GM19372 (cell line): ENCODE results near the gene PLCB2.

Source experiments
- ATAC-seq: cut with Tn5 transposase; IDR thresholded peaks from one replicate; pipeline ENCODE4 v1.9.1; 2021; ENCODE audit warnings: mild to moderate bottlenecking, low read depth, moderate library complexity; ENCODE audit not compliant: unreplicated experiment

PLCB2 gene

DNA sequence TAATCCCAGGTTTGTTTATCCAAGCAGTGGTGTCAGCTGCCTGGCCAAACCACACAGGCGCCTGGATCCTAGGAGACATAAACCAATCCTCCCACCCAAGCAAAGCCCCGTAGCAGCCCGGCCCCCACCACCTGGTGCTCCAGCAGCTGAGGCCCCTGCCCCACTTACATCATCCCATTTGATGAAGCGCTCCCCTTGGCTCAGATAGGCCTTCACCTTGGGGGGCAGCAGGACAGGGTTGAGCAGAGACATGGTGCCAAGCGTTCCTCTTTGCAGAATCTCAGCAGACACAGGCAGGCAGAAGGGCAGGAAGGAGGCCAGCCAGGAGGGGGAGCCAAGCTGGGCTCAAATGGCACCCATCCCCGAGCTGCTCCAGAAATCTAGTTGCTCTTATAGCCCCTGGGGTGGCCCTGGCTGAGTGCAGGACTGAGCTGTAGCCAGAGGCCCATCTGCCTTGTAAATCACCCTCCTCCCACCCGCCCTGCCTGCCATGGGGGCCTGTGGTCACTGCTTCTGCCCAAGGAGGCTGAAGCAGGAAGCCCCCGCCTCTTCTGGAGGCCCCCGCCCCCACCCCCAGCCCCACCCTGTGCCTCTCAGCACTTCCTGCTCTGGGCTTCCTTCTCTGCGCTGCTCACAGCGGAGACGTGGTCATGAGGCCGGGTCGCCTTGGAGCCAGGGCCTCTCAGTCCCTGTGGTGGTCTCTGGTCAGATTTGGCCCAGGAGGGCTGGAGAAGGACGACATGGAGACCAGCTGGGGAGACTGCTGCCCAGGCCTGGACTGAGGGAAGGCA, at the start of gene PLCB2:
Gene PLCB2 (minus strand): TSS at position 515 of the 791 bp plus-strand sequence. CDS start 263 bp downstream, at position 252.
- ATAC-seq: peak; percentile 58

DNA sequence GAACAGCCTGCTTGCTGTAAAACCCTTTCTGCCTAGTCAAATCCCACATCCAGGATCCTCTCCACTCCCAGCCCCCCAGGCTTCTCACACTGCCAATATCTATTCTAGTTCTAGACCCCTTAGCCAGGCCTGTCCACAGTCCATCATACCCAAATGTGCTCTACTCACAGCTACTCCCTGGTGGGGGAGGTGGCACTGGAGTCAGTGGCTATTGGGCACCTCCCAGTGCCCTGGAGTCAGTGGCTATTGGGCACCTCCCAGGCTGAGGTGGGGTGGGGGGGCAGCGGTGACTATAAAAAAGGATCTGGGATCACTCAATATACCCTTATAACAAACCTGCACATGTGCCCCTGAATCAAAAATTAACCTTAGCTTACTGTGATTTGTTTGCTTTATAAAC, 49.5 kb upstream of the PLCB2 start:
- no peak for ATAC-seq

DNA sequence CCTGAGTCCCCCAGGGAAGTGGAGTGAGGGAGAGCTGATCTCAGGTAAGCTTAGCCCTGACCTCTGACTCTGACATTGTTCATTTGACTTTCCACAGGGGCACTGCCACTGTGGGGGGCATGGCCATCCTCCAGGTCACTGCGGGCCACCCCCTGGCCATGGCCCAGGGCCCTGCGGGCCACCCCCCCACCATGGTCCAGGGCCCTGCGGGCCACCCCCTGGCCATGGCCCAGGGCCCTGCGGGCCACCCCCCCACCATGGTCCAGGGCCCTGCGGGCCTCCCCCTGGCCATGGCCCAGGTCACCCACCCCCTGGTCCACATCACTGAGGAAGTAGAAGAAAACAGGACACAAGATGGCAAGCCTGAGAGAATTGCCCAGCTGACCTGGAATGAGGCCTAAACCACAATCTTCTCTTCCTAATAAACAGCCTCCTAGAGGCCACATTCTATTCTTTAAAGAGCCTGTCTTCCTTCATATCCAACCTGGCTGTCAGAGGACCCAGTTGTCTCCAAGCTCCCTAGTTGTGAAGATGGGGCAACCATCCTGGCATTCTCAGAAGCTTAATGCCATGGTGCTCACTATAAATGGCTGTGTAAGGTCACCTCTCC, 48.3 kb upstream of the PLCB2 start:
- no peak for ATAC-seq

- no peak for ATAC-seq
These were observed 46.9 kb upstream of the PLCB2 start for GRCh38 chr15:40354408-40355171.

DNA sequence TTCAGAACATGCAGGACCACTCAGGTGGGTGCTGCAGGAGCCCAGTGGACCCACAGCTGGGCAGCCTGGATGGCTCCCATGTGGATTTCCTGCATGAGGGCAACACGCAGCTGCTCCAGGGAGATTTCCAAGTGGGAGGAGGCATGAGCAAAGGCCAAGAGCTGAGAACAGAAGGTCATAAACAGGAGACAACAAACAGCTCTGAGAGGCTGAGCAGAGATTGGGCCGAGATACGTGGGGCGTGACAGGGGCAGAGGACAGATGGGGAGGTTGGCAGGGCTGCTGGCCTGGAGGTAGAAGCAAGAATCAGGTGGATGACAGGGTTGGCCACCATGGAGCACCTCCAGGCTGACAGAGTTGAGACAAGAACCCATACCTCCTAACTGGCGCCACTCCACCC, 46.0 kb upstream of the PLCB2 start:
- ATAC-seq: no peak

- ATAC-seq: no peak
These were observed 44.7 kb upstream of the PLCB2 start for GRCh38 chr15:40352281-40352901.

DNA sequence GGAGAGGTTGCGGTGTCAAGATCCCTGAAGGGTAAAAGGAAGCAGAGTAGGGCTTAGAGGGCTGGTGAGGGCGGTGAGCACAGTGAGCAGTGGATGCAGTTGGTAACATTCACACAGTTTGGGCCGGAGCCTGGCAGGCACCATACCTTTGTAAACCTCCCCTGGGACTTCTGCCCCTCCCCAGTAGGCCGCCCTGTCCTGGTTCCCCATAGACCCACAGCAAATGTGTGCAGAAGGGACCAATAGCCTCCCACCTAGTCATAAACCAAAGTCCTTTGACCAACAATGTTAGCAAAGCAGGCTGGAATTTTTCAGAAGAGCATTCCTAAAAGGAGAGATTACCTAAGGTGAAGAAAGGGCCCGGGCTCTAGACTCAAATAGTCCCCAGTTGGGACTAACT, 41.4 kb upstream of the PLCB2 start:
- no peak for ATAC-seq

DNA sequence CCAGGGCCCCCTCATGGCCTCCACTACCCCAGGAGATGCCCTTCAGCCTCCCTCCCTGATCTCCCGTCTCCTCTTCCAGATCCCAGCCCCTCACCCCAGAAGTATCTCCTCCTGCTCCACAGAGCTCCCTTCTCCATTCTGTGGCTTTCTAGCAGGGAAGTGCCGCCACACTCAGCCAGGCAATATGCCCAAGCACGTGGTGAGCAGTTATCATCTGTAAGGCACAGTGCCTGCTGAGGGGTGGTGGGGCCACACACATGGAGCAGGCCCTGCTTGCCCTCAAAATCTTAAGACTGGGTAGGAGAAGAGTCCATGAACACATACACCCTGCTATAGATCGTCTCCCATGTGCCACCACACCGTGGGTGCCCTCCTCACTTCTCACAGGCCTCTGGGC, 40.7 kb upstream of the PLCB2 start:
- ATAC-seq: no peak

- ATAC-seq: no peak
These were observed 40.1 kb upstream of the PLCB2 start for GRCh38 chr15:40347559-40348473.

- ATAC-seq: no peak
These were observed 39.1 kb upstream of the PLCB2 start for GRCh38 chr15:40346579-40347558.

- no peak for ATAC-seq
These were observed 38.3 kb upstream of the PLCB2 start for GRCh38 chr15:40345867-40346578.

- ATAC-seq: no peak
These were observed 37.6 kb upstream of the PLCB2 start for GRCh38 chr15:40345225-40345866.

DNA sequence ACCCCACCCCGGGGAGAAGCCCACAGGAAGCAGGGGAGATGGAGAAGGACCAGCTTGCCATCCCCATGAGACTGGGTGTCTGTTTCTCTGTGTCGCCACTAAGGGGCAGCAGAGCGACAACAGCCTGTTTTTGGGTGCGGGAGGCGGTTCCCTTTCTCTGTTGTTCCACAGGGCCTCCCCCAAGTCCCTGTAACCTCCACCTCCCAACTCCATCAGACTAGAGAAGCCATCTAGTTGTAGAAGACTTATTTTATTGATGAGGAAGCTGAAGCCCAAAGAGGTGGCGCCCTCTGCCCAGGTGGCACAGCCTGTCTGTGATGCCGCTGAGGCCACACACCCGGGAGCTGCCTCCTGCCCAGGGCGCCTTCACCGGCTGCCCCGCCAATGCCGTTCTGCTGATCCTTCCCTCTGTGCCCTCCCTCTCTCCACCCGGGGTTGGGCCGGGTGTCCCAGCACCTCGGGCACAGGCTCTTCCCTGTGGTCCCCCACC, 36.9 kb upstream of the PLCB2 start:
- no peak for ATAC-seq

- no peak for ATAC-seq
These were observed 36.5 kb upstream of the PLCB2 start for GRCh38 chr15:40344217-40344616.

DNA sequence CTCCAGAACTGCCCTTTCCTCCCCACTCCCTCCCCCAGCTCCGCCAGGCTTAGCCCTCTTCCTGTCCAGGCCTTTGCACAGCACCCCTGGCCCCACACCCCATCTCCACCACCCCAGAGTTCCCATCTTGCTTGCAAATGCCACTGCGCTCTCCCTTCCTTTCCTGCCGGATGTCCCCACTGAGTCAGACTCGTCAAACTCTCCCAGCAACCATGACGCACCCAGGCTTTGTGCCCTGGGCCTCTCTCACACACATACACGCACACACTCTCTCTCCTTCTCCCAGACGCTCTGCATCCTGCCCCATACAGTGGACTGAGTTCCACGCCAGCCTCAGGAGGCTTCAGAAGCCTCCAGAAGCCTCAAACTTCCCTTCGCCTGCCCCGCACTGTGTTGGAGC, 35.8 kb upstream of the PLCB2 start:
- ATAC-seq: no peak

DNA sequence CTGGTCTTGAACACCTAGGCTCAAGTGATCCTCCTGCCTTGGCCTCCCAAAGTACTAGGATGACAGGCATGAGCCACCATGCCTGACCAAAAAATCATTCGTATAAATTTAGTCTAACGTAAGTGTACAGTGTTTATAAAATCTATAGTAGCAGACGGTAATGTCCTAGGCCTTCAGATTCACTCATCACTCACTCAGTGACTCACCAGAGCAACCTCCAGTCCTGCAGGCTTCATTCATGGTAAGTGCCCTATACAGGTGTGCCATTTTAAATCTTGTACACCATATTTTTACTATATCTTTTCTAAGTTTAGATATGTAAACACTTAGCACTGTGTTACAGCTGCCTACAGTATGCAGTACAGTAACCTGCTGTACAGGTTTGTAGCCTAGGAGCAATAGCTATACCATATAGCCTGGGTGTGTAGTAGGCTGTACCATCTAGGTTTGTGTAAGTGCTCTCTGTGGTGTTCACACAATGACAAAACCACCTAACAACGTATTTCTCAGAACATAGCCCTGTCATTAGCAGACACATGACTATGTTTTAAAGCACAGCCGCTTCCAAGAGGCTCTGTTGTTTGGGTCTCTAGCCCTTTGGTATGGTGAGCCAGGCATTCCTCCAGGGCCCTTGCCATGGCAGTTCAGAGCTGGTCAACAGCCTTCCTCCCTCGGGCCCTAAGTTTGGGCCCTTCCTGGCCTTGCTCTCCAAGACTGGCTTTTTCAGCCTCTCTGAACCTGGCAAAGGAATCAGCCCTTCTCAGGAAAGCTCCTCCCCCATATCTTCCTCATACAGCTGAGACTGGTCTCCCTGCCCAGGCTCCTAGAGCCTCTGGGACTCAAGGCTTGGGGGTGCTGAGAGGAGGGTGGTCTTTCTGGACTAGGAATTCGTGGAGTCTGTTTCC, 34.9 kb upstream of the PLCB2 start:
- no peak for ATAC-seq
